Natural killer cell (primary cell): Measurements from ENCODE around the gene BLM. TPM values are rescaled to one million over a fixed set of nuclear protein-coding genes. Genes with fewer than 3 reads are reported as not detected.

Experiments
- ATAC-seq, 3 donors: fragments of 150-1000 bp in 2 of 3; fragments of 200-7000 bp in 1 of 3; cut with Tn5 transposase; 1 replicate in 1 of 3; 2 replicates in 2 of 3; pipeline ENCODE4 v1.10.0; 2021; ENCODE audit warnings: mild to moderate bottlenecking in 2 of 3, moderate library complexity in 2 of 3
- DNase-seq, 2 donors: peaks; one replicate each; pipeline versions ENCODE4 v3.0.0 to v3.0.0-alpha.2; 2013 to 2021; ENCODE audit warnings: mixed read lengths in 1 of 2
- H3K27ac ChIP-seq: one replicate; pipeline ENCODE4 v1.5.1; 2013; ENCODE audit warnings: mild to moderate bottlenecking, low read length
- H3K27me3 ChIP-seq: one replicate; pipeline ENCODE4 v1.6.1; 2013; ENCODE audit warnings: low read length; ENCODE audit not compliant: control insufficient read depth, insufficient read depth
- H3K36me3 ChIP-seq: one replicate; pipeline ENCODE4 v1.6.1; 2013; ENCODE audit warnings: low read length; ENCODE audit not compliant: control insufficient read depth, insufficient read depth
- H3K4me1 ChIP-seq: one replicate; pipeline ENCODE4 v1.6.1; 2013; ENCODE audit warnings: low read length; ENCODE audit not compliant: control insufficient read depth, insufficient read depth
- H3K4me3 ChIP-seq: one replicate; pipeline ENCODE4 v1.5.1; 2013; ENCODE audit warnings: low read length
- H3K9me3 ChIP-seq: one replicate; pipeline ENCODE4 v1.6.1; 2013; ENCODE audit warnings: low read length; ENCODE audit not compliant: control insufficient read depth, insufficient read depth
- H3K27ac Mint-ChIP-seq, 2 donors: one replicate each; pipeline ENCODE4 v1.8.0; 2022; ENCODE audit warnings: mild to moderate bottlenecking in 2 of 2, mixed read lengths in 2 of 2, moderate library complexity in 1 of 2
- H3K27me3 Mint-ChIP-seq, 2 donors: one replicate each; pipeline ENCODE4 v1.8.0; 2022; ENCODE audit warnings: low read depth in 2 of 2, mixed read lengths in 2 of 2
- H3K36me3 Mint-ChIP-seq: one replicate; pipeline ENCODE4 v1.8.0; 2022; ENCODE audit warnings: mixed read lengths
- H3K4me1 Mint-ChIP-seq, 2 donors: one replicate each; pipeline ENCODE4 v1.8.0; 2022; ENCODE audit warnings: mixed read lengths in 2 of 2
- H3K4me3 Mint-ChIP-seq: one replicate; pipeline ENCODE4 v1.8.0; 2022; ENCODE audit warnings: mild to moderate bottlenecking, moderate library complexity, mixed read lengths
- H3K9me3 Mint-ChIP-seq, 2 donors: one replicate each; pipeline ENCODE4 v1.8.0; 2022; ENCODE audit warnings: mixed read lengths in 2 of 2
- CTCF ChIP-seq: fragments of 200-600 bp; IDR thresholded peaks from one replicate; pipeline ENCODE4 v1.8.0; 2022; ENCODE audit warnings: antibody characterized with exemption
- WGBS: methylation state at CpG from one replicate; pipeline ENCODE4 v1.1.7; 2013; ENCODE audit warnings: missing lambda C conversion rate; ENCODE audit not compliant: insufficient coverage; 5-methylcytosine and 5-hydroxymethylcytosine counted together
- intact Hi-C: fragments of 100-400 bp; cut with micrococcal nuclease; formaldehyde crosslinking; loops from one replicate; pipeline ENCODE4 v1.14.2; 2022
- total RNA-seq, 4 donors: library from RNA; stranded (reverse); fragments of 120-200 nt in 1 of 4; gene quantifications; one replicate each; pipeline versions ENCODE4 v1.2.3 to v1.2.4, GENCODE V29; 2013 to 2022

BLM gene
- total RNA-seq, 3 donors from 2014 or later (not counting 1 experiment from before 2014, with no cell fraction given), result 9.9 to 15.9 (median 14.1) TPM

- intact Hi-C loops, result no loop called here
- no peaks in the 10 kb centered on the region for H3K9me3 ChIP-seq
- DNase-seq (no peak), ATAC-seq (no peak)
- Mint-ChIP-seq H3K4me1 (peaks cover 7 to 15% of the 10 kb centered on the region in 2 donors), H3K4me3 (no peak overlapping the region), H3K36me3 (no peaks in the 10 kb centered on the region), H3K9me3 (no peaks in the 10 kb centered on the region), H3K27ac (no peak overlapping the region), H3K27me3 (no peaks in the 10 kb centered on the region)
- no peaks in the 10 kb centered on the region for H3K36me3 ChIP-seq
- no peak overlapping the region for H3K4me3 ChIP-seq
- no peaks in the 10 kb centered on the region for H3K27me3 ChIP-seq
- H3K27ac ChIP-seq, result no peak overlapping the region
- H3K4me1 ChIP-seq, result peaks cover 10% of the 10 kb centered on the region
- WGBS, result 93% methylated on average over 4 of the region's 4 CpGs
- no peak for TF ChIP-seq CTCF
Observed at GRCh38 chr15:90863987-90864386, 146.8 kb downstream of the BLM start.

- Mint-ChIP-seq H3K9me3 (no peaks in the 10 kb centered on the region), H3K27me3 (no peaks in the 10 kb centered on the region), H3K27ac (no peak overlapping the region), H3K4me3 (no peak overlapping the region), H3K36me3 (no peaks in the 10 kb centered on the region), H3K4me1 (peaks cover 6 to 19% of the 10 kb centered on the region in 2 donors)
- DNase-seq (no peak), ATAC-seq (no peak)
- H3K36me3 ChIP-seq, result no peaks in the 10 kb centered on the region
- TF ChIP-seq CTCF, result no peak
- no peak overlapping the region for H3K27ac ChIP-seq
- H3K27me3 ChIP-seq, result no peaks in the 10 kb centered on the region
- H3K4me3 ChIP-seq, result no peak overlapping the region
- WGBS, result 94% methylated on average over 10 of the region's 10 CpGs
- peaks cover 12% of the 10 kb centered on the region for H3K4me1 ChIP-seq
- intact Hi-C loops, result no loop called here
- H3K9me3 ChIP-seq, result no peaks in the 10 kb centered on the region
Observed at GRCh38 chr15:90864507-90864906, 147.4 kb downstream of the BLM start.

GRCh38 chr15:90865702-90866101 lies 148.6 kb downstream of the BLM start:
- no peak overlapping the region for H3K27ac Mint-ChIP-seq
- Histone ChIP-seq H3K9me3 (no peaks in the 10 kb centered on the region), H3K4me3 (no peak overlapping the region), H3K27ac (no peak overlapping the region), H3K27me3 (no peaks in the 10 kb centered on the region), H3K36me3 (no peaks in the 10 kb centered on the region), H3K4me1 (peaks cover 18% of the 10 kb centered on the region)
- no peak overlapping the region for H3K4me3 Mint-ChIP-seq
- H3K9me3 Mint-ChIP-seq, result no peaks in the 10 kb centered on the region
- TF ChIP-seq CTCF, result no peak
- intact Hi-C loops, result no loop called here
- no peaks in the 10 kb centered on the region for H3K27me3 Mint-ChIP-seq
- 98% methylated on average over 3 of the region's 4 CpGs for WGBS
- DNase-seq, result no peak
- no peak for ATAC-seq
- H3K4me1 Mint-ChIP-seq, result peaks cover 14 to 26% of the 10 kb centered on the region in 2 donors
- no peaks in the 10 kb centered on the region for H3K36me3 Mint-ChIP-seq

Other genes with a start within 250 kb of the BLM start
- gene CRTC3, start 187.4 kb upstream of the BLM start, total RNA-seq, result 100 to 1,000 TPM in 1 of 3 donors, 10 to 100 TPM in 2; 68.8 to 101 (median 92.4) TPM
- 100 to 1,000 TPM; 110 to 178 (median 172) TPM for gene FURIN, start 151.2 kb downstream of the BLM start, total RNA-seq
- gene FES, start 167.2 kb downstream of the BLM start, total RNA-seq, result 10 to 100 TPM; 35.8 to 70.3 (median 52.5) TPM
- 100 to 1,000 TPM; 158 to 200 (median 177) TPM for gene MAN2A2, start 186.0 kb downstream of the BLM start, total RNA-seq
- gene HDDC3, start 215.2 kb downstream of the BLM start, total RNA-seq, result 10 to 100 TPM; 11.2 to 14.5 (median 12.1) TPM
- 10 to 100 TPM; 39.0 to 58.1 (median 51.5) TPM for gene UNC45A, start 217.9 kb downstream of the BLM start, total RNA-seq
- gene RCCD1, start 237.5 kb downstream of the BLM start, total RNA-seq, result 1 to 10 TPM; 4.2 to 5.4 (median 5.1) TPM